SU-DHL-6 (cell line): ENCODE measurements around the gene PRKAG1.

Source experiments
- CTCF ChIP-seq: fragments of 200-600 bp; sonication (generic); IDR thresholded peaks from one replicate; pipeline ENCODE4 v1.5.1; 2017; ENCODE audit warnings: antibody characterized with exemption, mild to moderate bottlenecking, low read length, moderate library complexity; ENCODE audit not compliant: insufficient read depth, poor library complexity, severe bottlenecking
- EZH2phosphoT487 ChIP-seq: fragments of 200-600 bp; sonication (generic), shearing (Covaris generic); conservative IDR thresholded peaks from 2 replicates; pipeline ENCODE4 v1.6.1; 2018; ENCODE audit warnings: mild to moderate bottlenecking, antibody characterized with exemption, low read length, moderate library complexity, mixed read lengths

- no peak for TF ChIP-seq CTCF
- TF ChIP-seq EZH2phosphoT487, result no peak
Measured at GRCh38 chr12:49032679-49033447, 14.3 kb upstream of the PRKAG1 start.
